Fibroblast of villous mesenchyme (primary cell): ENCODE data around the gene GORASP1. TPM values are rescaled to one million over a fixed set of nuclear protein-coding genes. Genes with fewer than 3 reads are reported as not detected.

ENCODE experiments used
- DNase-seq: peaks from one replicate; pipeline ENCODE4 v3.0.0-alpha.2; 2010; ENCODE audit warnings: low read depth
- H3K4me3 ChIP-seq: 2 replicates; pipeline ENCODE4 v1.5.1; 2011; ENCODE audit warnings: low read depth, mild to moderate bottlenecking, low read length
- CTCF ChIP-seq: IDR thresholded peaks from 2 replicates; pipeline ENCODE4 v1.5.1; 2012; ENCODE audit warnings: low read depth, mild to moderate bottlenecking, low read length; ENCODE audit not compliant: insufficient read depth
- total RNA-seq: library from RNA; depleted of rRNA; stranded (reverse); fragments of >200 nt; gene quantifications from 2 replicates; pipeline ENCODE4 v1.2.3, GENCODE V29; 2012

The GORASP1 gene
- total RNA-seq, 1 donor, result 44.9 TPM

- no peak for TF ChIP-seq CTCF
Measured at GRCh38 chr3:39082666-39083313, 24.6 kb downstream of the GORASP1 start.

GRCh38 chr3:39080026-39080425 is 27.4 kb downstream of the GORASP1 start:
- H3K4me3 ChIP-seq, result no peak overlapping the region
- no peak for TF ChIP-seq CTCF
- DNase-seq, result no peak

More at GRCh38 chr3:39082666-39083313, 24.6 kb downstream of the GORASP1 start:
- H3K4me3 ChIP-seq, result no peak overlapping the region
- no peak for DNase-seq

- no peak for TF ChIP-seq CTCF
- no peak overlapping the region for H3K4me3 ChIP-seq
- no peak for DNase-seq
Measured at GRCh38 chr3:39079530-39079929, 27.9 kb downstream of the GORASP1 start.

- H3K4me3 ChIP-seq, result no peak overlapping the region
- DNase-seq, result no peak
- TF ChIP-seq CTCF, result no peak
Measured at GRCh38 chr3:39075910-39076309, 31.5 kb downstream of the GORASP1 start.

- no peak for DNase-seq
- no peak for TF ChIP-seq CTCF
- H3K4me3 ChIP-seq, result no peak overlapping the region
Measured at GRCh38 chr3:39068556-39068955, 38.9 kb downstream of the GORASP1 start.

GRCh38 chr3:39067286-39067685 is 40.1 kb downstream of the GORASP1 start:
- DNase-seq, result no peak
- no peak overlapping the region for H3K4me3 ChIP-seq
- no peak for TF ChIP-seq CTCF

GRCh38 chr3:39065197-39065596 is 42.2 kb downstream of the GORASP1 start:
- peak; percentile 26 for DNase-seq
- peak; percentile 57 for TF ChIP-seq CTCF
- no peak overlapping the region for H3K4me3 ChIP-seq
